GM12864 (cell line): Measurements from ENCODE around the gene TRPT1.

Source experiments
- DNase-seq: peaks from one replicate; pipeline ENCODE4 v3.0.0-alpha.2; 2011; ENCODE audit warnings: low read depth
- H3K4me3 ChIP-seq: 2 replicates; pipeline ENCODE4 v1.5.1; 2011; ENCODE audit warnings: mild to moderate bottlenecking, low read depth, low read length, control low read depth
- TF ChIP-seq, protein P1 (sequence below): IDR thresholded peaks from 2 replicates; pipeline ENCODE4 v1.5.1; 2011; ENCODE audit warnings: low read depth, mild to moderate bottlenecking, moderate library complexity, low read length, control low read depth, inconsistent platforms; ENCODE audit errors: missing control alignments

The TRPT1 gene

GRCh38 chr11:64262271-64263002, 36.5 kb upstream of the TRPT1 start:
- no peak for DNase-seq
- TF ChIP-seq, protein P1, sequence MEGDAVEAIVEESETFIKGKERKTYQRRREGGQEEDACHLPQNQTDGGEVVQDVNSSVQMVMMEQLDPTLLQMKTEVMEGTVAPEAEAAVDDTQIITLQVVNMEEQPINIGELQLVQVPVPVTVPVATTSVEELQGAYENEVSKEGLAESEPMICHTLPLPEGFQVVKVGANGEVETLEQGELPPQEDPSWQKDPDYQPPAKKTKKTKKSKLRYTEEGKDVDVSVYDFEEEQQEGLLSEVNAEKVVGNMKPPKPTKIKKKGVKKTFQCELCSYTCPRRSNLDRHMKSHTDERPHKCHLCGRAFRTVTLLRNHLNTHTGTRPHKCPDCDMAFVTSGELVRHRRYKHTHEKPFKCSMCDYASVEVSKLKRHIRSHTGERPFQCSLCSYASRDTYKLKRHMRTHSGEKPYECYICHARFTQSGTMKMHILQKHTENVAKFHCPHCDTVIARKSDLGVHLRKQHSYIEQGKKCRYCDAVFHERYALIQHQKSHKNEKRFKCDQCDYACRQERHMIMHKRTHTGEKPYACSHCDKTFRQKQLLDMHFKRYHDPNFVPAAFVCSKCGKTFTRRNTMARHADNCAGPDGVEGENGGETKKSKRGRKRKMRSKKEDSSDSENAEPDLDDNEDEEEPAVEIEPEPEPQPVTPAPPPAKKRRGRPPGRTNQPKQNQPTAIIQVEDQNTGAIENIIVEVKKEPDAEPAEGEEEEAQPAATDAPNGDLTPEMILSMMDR = no peak
- no peak overlapping the region for H3K4me3 ChIP-seq

DNA sequence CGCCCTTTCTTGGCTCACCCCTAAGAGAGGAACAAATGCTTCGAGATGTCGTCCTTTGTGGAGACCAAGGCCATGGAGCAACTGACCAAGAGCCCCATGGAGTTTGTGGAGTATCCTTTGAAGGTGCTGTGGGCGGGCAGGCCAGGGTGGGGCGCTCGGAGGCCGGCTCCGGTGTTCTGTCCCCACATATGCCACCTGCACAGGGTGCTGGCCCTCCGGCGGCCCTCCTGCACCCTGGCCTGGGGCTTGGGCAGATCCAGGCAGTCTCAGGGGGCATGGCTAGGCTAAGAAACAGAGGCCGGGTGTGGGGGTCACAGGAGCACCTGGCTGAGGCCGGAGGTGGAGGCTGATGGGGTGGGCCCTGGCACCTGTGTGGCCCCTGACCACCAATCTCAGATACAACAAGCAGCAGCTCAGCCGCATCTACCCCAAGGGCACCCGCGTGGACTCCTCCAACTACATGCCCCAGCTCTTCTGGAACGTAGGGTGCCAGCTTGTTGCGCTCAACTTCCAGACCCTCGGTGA, 35.6 kb upstream of the TRPT1 start:
- no peak for DNase-seq
- H3K4me3 ChIP-seq = no peak overlapping the region
- TF ChIP-seq, protein P1 = no peak

GRCh38 chr11:64260147-64260708, 34.2 kb upstream of the TRPT1 start:
- no peak for DNase-seq
- TF ChIP-seq, protein P1 = no peak
- no peak overlapping the region for H3K4me3 ChIP-seq

- H3K4me3 ChIP-seq = no peak overlapping the region
- no peak for DNase-seq
- TF ChIP-seq, protein P1 = no peak
These were observed 33.6 kb upstream of the TRPT1 start for GRCh38 chr11:64259533-64260067.

DNA sequence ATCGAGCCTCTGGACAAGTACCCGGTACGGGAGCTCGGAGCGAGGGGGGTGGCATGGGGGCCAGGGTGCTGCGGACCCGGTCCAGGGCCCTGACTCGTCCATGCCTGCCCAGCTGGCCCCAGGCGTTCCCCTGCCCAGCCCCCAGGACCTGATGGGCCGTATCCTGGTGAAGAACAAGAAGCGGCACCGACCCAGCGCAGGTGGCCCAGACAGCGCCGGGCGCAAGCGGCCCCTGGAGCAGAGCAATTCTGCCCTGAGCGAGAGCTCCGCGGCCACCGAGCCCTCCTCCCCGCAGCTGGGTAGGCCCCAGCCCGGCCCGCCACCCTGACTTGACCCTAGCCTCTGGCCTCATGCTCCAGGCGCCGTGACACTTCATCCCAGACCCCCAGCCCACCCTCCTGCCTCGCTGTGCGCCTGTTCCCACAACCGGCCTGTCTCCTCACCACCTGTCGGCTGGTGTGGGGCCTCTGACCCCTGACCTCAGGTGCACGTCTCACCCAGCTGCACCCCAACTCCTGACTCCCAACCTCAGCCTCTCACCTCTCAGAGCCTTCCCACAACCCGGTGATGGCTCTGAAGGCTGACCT, 33.1 kb upstream of the TRPT1 start:
- TF ChIP-seq, protein P1 = no peak
- no peak overlapping the region for H3K4me3 ChIP-seq
- DNase-seq = no peak

DNA sequence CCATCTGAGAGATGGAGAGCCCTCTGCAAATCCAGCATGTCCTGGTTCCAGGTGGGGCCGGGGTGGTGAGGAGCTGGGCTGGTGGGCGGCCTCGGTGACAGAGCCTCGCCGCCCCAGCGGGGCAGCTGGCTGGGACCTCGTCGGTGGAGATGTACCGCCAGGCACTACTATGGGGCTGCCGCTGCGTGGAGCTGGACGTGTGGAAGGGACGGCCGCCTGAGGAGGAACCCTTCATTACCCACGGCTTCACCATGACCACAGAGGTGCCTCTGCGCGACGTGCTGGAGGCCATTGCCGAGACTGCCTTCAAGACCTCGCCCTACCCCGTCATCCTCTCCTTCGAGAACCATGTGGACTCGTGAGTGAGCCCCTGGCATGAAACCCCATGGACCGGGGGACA, 32.4 kb upstream of the TRPT1 start:
- DNase-seq = no peak
- TF ChIP-seq, protein P1 = no peak
- no peak overlapping the region for H3K4me3 ChIP-seq
